SH-SY5Y (cell line): ENCODE results near the gene UBIAD1.

Experiments
- GATA2 ChIP-seq: IDR thresholded peaks from 2 replicates; pipeline ENCODE4 v1.6.1; 2011; ENCODE audit warnings: mild to moderate bottlenecking, low read depth, low read length
- GATA3 ChIP-seq: IDR thresholded peaks from 2 replicates; pipeline ENCODE4 v1.6.1; 2011; ENCODE audit warnings: low read depth, mild to moderate bottlenecking, low read length, moderate library complexity

UBIAD1 gene, protein sequence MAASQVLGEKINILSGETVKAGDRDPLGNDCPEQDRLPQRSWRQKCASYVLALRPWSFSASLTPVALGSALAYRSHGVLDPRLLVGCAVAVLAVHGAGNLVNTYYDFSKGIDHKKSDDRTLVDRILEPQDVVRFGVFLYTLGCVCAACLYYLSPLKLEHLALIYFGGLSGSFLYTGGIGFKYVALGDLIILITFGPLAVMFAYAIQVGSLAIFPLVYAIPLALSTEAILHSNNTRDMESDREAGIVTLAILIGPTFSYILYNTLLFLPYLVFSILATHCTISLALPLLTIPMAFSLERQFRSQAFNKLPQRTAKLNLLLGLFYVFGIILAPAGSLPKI

DNA sequence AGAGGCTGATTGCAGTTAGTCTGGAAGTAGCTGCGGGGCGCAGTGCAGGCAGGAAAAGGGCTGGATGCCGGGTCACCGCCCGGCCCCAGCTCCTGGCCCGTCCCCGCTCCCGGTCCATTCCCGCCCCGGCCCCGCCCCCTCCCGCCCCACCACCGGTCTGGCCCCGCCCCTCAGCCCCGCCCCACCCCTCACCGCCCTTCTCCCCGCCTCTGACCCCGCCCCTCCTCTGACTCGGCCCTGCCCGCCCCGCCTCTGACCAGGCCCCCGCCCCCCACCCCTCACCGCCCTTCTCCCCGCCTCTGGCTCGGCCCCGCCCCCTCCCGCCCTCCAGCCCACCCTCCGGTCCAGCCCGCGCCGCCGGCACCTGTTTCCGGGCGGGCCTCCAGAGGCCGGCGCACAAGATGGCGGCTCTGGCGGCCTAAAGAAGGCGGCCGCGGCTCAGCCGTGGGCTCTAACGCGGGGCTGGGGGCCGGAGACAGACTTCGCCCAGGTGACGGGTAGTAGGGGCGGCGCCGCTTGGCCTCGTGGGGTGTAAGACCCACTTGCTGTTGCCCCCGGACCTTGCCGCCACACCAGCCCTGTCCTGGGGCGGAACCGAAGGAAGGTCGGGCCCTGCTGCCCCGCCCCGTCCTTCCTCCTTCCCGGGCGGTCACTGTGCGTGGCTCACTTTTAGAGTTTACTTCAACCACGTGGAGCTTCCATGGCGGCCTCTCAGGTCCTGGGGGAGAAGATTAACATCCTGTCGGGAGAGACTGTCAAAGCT lies at the start of gene UBIAD1:
TSS of gene UBIAD1 (plus strand) at position 367 of the 763 bp plus-strand sequence. CDS start at position 701, 334 bp downstream.
- TF ChIP-seq GATA3 (no peak), GATA2 (no peak)

DNA sequence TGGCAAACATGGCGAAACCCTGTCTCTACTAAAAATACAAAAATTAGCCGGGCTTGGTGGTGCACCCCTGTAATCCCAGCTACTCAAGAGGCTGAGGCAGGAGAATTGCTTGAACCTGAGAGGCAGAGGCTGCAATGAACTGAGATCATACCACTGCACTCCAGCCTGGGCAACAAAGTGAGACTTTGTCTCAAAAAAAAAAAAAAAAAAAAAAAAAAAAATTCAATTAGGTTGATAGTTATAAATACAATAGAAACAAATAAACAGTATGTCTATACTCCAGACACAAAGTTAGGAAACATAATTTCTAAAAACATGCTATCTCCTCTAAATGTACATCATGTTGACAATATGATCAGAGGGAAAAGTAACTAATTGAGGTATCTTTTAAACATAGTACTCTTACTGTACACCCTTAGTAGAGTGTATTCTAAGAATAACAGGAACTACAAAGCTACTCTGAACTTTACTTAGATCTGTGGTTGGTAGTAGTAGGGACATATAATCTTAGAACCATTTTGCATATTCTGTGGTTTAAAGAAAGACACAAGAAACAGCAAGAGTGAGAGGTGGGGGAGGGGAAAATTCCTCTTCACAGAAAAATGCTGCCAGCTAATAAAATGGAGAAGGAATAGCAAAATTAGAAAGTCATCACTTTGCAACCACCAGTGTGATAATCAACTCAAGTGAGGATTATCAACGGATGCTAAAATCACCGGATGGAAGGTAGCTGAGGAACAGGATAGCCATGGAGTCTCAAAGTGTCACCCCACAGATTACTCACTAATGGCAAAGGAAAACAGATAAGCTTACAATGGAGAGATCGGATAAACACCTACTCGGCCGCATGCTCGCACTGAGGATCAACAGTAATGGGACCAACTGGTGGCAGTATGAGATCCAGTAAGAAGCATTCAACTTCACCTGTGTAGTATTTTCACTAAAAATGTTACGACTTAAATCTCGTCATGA lies 45.6 kb upstream of the UBIAD1 start:
- TF ChIP-seq GATA3 (no peak), GATA2 (no peak)

DNA sequence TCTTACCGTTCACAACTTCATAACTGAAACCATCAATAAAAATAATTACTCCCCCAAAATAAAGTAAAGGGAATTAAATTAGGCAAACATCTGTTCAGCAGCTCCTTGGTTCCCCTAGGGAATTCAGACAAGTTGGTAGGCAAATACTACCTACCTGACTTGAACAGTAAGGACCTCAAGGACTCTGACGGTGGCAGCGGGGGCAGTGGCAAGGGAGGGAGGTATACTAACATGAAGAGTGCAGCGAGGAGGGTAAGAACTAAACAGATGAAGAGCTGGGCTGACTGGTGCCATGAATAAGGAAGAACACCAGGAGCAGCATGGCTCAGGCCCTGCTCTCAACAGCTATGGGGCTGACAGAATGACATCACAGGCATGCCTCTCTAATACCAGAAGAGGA lies 43.8 kb upstream of the UBIAD1 start:
- TF ChIP-seq GATA2: no peak
- no peak for TF ChIP-seq GATA3

DNA sequence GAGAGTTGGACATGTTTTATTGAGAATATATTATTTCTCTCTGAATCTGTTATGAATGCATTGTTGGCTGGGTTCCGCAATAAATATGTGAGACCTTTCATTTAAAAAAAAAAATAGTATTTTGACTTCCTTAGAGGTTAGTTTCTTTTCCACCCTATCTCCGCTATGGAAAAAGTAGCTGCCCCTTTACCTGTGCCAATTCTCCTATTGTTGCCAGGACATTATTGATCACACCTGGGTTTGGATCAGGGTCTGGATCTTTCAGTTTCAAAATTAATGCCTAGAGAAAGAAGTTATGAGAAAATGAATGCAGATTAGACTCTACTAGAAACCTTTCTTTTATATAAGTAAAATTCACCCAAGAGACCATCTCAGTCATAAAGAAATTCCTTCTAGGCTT lies 39.8 kb upstream of the UBIAD1 start:
- TF ChIP-seq GATA3 (no peak), GATA2 (no peak)

DNA sequence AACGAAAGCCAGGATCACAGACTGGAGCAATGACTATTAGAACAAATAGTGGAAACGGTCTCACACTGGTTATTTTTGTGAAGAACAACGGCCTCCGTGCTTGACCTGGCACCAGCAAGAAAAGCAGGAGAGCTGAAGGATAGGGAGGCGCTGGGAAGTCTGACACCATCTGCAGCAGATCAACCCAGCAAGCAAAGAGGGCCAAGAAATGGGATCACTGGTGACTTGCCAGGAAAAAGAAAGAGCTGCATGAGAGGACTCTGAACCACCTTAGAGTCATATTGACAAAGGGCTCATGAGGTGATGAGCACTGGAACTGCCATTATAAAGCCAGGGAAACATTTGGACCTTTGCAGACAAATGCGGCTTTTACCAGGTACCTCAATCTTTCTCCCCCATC lies 35.6 kb upstream of the UBIAD1 start:
- no peak for TF ChIP-seq GATA2
- TF ChIP-seq GATA3: no peak

DNA sequence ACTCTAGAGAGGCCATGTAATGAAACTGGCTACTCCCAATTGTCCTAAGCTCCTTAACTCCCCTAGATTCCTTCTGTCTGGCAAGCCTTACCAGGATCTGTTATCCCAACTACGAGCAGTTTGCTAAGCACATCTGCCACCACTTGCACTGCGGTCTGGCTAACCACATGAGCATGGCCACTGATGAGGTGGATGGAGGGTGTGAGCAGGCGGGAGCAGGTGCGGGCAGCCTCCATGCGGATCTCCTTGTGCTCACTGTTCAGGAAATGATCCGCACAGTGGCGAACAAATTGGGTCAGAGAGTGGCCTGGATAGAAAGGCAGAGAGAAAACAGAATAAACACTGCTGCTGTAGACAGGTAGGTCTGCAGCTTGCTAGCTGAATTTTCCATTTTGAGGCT lies 34.7 kb upstream of the UBIAD1 start:
- TF ChIP-seq GATA3 (no peak), GATA2 (no peak)

DNA sequence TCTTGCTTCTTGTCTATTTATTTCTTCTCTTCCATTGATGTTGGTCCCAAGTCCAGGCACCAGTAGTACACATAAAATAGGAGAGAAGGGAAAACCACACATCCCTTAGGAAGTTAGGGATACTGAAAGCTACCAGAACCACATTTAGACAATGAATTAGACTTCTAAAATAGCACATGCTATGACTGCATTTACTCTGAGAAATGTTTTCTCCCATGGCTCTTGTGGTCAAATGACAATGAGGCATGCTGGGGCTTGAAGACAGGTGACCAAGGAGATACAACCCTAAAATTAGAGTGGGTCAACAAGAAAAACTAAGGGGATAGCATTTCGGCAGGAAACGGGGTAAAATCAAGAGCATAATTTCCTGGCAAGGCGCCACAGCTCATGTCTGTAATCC lies 27.8 kb upstream of the UBIAD1 start:
- TF ChIP-seq GATA3 (no peak), GATA2 (no peak)

DNA sequence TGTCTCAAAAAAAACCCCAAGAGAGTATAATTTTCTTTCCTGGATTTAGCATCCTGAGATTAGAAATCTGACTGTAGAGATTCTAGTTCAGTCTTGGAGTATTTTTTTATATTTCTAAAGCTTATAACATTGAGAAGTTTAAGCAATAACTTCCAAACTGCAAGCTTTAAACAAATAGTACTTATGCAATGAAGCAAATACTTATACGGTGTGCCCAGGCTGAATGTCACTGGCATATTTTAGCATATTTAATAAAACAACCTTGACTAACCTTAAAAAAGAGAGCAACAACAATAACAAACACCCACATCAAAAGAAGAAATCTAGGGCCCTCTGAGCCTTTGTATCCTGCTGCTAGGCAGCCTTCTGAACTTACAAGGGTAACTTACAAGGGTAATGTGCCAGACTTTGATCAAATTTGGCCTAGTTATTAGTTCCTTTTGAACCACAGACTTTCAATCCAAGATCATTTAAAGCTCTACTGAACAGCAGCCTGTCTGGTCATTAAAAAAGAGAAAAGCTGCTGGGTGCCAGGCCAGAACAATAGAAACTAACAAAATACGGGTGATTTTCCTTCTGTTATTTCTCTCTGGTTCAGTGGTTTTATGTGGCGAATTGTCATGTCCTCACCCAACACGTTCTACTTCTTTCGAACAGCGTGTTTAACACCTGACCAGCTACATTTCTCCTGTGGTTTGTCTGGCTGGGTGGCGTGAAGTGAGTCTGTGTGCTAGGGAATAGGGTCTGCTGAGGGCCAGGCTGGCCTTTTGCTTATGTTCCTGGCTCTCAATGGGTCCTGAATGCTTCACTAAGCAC lies 26.9 kb upstream of the UBIAD1 start:
- TF ChIP-seq GATA3 (no peak), GATA2 (no peak)

DNA sequence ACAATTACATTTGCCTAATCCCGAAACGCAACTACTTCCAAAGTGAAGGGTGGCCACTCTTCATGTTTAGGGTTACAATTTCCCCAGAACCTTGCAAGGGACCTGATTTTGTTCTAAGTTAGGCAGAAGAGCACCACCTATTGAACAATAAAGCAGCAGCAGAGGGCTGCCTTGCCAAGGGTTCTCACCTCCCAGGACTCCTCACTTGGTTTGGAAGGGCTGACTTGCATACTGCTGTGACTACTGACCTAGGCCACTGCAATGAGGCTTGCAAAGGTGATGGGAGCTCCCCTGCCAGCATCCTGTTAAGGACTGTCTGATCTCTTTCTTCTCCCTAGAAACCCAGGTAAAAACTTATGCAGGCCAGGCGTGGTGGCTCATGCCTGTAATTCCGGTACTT lies 24.8 kb upstream of the UBIAD1 start:
- no peak for TF ChIP-seq GATA2
- TF ChIP-seq GATA3: no peak

DNA sequence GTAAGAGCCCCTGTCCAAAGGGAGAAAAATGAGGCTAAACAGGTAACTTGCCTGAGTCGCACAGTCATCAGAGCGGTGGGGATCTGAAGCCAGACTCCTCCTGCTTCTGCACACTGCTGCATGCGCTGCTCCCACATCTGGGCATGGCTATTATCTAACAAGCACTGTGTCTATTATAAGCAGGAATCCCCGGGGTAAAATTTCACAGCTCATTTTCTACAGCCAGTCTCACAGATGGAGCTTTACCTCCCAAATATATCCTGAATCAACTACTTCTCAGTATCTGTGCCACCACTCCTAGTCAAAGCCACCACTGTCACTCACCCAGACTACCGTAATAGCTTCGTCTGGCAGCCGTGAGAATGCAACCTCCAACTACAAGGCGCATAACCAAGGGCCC lies 20.5 kb upstream of the UBIAD1 start:
- no peak for TF ChIP-seq GATA2
- TF ChIP-seq GATA3: no peak

DNA sequence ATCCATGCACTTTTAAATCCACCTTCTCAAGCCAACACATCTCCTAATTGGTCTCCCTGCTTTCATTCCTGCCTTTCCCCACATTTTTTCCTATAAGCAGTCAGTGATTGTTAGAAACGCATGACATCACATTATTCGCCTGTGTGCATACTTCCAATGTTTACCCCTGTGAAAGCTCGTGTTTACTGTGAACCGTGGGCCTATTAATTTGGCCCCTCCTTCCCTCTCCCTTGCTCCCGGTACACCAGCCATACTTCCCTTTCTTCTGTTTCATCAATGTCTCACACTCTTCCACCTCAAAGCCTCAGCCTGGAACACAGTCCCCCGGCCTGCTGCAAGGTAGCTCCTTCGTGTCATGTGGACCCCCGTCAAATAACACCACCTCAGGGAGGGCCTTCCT lies 19.8 kb upstream of the UBIAD1 start:
- TF ChIP-seq GATA3 (no peak), GATA2 (no peak)

DNA sequence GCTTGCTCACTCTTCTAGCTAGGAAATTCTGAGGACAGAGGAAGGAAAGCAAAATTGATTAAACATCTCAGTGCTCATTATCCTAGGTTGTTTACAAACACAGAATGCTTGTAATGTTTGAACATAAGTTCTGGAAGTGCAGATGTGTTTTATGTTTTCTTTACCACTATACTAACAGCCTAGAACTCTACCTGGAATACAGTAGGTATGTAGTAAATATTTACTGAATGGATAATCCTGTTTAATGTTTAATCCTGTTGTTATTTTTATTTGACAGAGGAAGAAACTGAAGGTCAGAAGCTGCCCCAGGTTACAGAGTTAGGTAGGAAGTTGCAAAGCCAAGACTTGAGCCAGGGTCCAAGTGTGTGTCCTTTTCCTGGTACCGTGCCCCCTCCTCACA lies 16.7 kb upstream of the UBIAD1 start:
- TF ChIP-seq GATA2 (no peak), GATA3 (no peak)
